Erythroblast (primary cell): ENCODE measurements around the gene EIF4G3.

Experiments used
- DNase-seq, 2 experiments: peaks; one replicate each; lab custom pipeline; 2025; lab: John Stamatoyannopoulos, UW
- GATA1 ChIP-seq: IDR thresholded peaks from 2 replicates; pipeline ENCODE4 v1.6.1; 2011; ENCODE audit warnings: low read depth, mild to moderate bottlenecking, control low read depth, low read length, moderate library complexity
- POLR2A ChIP-seq: IDR thresholded peaks from 2 replicates; pipeline ENCODE4 v1.6.1; 2011; ENCODE audit warnings: mild to moderate bottlenecking, low read length

Gene EIF4G3

DNA sequence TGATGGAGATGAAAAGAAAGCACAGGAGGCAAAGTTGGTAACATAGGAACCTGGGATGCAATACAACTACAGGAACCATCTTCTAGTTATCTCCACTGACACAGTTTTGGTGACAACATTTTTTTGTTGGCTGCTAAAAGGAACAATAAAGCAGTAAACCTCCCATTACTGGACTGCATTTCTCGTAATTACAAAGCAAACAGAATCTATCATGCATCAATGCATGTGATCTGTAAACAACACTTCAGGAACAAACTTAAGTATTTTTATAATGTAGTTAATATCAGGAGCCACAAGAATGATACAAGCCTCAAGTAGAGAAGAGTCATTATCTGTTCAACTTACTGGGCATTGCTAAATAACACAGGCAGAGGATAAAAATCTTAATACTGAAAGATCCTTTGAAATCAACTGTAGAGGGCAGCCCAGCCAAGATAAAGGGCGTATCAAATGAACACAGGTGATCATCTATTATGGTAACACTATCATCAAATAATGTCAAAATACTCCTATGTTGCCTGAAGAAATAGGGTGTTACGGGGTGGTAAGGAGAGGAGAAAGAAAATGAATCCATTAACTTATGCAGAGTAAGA is 193.3 kb downstream of the EIF4G3 start:
- TF ChIP-seq GATA1, result no peak
- no peak for TF ChIP-seq POLR2A
- DNase-seq, result peak in 1 of 2 experiments; percentile 15

DNA sequence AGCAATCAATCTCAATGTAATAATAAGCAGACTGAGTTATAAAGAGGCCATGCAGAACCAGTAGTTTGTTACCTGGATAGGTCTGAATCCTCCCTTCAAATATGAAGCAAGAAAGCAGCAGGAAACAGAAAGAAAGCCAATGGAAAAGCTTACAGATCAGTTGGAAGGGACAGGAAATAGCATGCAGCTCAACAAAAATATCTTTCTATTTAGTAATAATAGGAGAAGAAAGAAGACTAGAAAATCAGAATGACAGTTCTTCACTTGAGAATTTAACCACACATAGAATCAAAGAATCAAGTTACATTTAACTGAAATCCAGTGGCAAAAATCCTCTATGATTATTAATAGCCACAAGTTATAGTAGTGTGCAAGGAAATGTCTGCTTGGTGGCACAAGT is 194.4 kb downstream of the EIF4G3 start:
- no peak for DNase-seq
- TF ChIP-seq GATA1 (no peak), POLR2A (no peak)

- TF ChIP-seq GATA1 (no peak), POLR2A (no peak)
- DNase-seq, result peak; percentile 50 to 55
Observed at GRCh38 chr1:20981915-20982314, 194.8 kb downstream of the EIF4G3 start.

DNA sequence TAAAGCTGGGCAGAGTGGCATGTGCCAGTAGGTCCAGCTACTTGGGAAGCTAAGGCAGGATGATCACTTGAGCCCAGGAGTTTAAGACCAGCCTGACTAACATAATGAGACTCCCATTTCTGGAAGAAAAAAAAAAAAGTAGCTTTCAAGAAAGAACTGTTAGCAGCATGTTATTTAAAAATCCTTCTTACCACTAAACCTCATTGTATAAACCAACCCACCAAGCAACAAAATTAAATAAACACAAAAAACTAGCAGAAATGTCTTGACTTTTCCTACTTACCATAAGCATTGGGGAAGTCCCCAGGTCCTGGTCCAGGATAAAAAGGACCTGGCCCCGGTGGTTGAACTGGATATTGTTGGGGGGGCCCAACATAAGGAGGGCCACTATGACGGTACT is 196.6 kb downstream of the EIF4G3 start:
- TF ChIP-seq POLR2A, result no peak
- no peak for TF ChIP-seq GATA1

GRCh38 chr1:20978413-20978812 is 198.3 kb downstream of the EIF4G3 start:
- peak in 1 of 2 experiments; percentile 54 for DNase-seq
- TF ChIP-seq GATA1 (no peak), POLR2A (no peak)

More for the DNA sequence above, 196.6 kb downstream of the EIF4G3 start:
- no peak for DNase-seq

- DNase-seq, result no peak
- TF ChIP-seq POLR2A, result no peak
- TF ChIP-seq GATA1, result no peak
Observed at GRCh38 chr1:20975668-20976067, 201.0 kb downstream of the EIF4G3 start.

- no peak for DNase-seq
- TF ChIP-seq POLR2A (no peak), GATA1 (no peak)
Observed at GRCh38 chr1:20974951-20975350, 201.7 kb downstream of the EIF4G3 start.

GRCh38 chr1:20974069-20974468 is 202.6 kb downstream of the EIF4G3 start:
- TF ChIP-seq GATA1, result no peak
- no peak for TF ChIP-seq POLR2A

DNA sequence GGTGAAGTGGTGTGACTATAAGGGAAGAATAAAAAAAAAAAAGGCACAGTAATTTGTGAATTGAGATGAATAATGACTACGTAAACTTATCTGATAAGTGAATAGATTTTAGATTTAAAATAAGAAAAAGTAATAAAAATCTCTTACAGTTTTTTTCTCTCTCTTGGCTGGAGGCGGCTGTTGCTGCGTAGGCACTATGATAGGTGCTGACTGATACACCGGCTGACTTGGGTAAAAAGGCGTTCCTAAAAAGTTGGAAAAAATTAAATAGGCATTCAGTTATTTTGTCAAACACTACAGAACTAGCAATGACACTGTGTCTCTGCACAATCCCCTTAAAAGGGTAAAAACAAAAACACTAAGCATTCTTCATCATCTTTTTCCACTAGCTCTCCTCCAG is 203.8 kb downstream of the EIF4G3 start:
- no peak for TF ChIP-seq POLR2A
- no peak for TF ChIP-seq GATA1
- no peak for DNase-seq

More at GRCh38 chr1:20974069-20974468, 202.6 kb downstream of the EIF4G3 start:
- no peak for DNase-seq

GRCh38 chr1:20964540-20965484 is 211.9 kb downstream of the EIF4G3 start:
- DNase-seq, result no peak
- TF ChIP-seq POLR2A (no peak), GATA1 (no peak)

DNA sequence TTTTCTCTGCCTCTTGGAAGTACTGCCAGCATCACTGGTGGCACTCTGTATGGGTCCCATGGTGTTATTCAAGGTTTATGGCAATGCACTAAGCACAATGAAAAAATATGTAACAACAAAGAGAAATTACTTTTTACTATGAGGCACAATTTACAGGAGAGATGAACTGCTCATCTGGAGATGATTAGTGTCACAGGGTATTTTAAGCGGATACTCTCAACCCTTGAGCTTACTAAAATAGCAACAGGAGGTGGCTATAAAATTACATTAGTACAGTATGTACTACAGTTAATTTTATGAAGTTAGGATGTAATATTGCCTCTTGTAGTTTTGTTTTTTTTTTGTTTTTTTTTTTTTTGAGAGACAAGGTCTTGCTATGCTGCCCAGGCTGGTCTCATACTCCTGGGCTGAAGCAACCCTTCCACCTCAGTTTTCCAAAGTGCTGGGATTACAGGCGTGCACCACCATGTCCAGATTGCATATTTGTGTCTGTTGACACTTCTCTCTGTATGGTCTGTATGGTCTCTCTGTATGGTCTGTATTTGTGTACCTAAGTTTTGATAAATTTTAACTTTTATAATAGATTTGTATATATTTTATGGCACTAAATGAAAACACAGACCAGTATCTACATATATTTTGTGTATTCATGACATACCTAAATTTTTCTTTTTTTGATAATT is 214.0 kb downstream of the EIF4G3 start:
- no peak for DNase-seq

DNA sequence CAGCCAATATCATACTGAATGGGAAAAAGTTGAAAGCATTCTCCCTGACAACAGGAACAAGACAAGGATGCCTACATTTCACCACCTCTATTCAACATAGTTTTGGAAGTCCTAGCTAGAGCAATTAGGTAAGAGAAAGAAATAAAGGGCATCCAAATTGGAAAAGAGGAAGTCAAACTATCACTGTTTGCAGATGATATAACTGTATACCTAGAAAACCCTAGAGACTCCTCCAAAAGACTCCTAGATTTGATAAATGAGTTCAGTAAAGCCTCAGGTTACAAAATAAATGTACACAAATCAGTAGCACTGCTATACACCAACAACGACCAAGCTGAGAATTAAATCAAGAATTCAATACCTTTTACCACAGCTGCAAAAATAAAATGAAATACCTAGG is 218.3 kb downstream of the EIF4G3 start:
- DNase-seq, result no peak
- no peak for TF ChIP-seq POLR2A
- no peak for TF ChIP-seq GATA1

More for the DNA sequence above, 214.0 kb downstream of the EIF4G3 start:
- TF ChIP-seq GATA1 (no peak), POLR2A (no peak)

- DNase-seq, result no peak
- TF ChIP-seq GATA1, result no peak
- no peak for TF ChIP-seq POLR2A
Observed at GRCh38 chr1:20956272-20956671, 220.4 kb downstream of the EIF4G3 start.
